Karpas-422 (cell line): Measurements from ENCODE around the gene RARRES1. TPM values are rescaled to one million over a fixed set of nuclear protein-coding genes. Genes with fewer than 3 reads are reported as not detected.

Experiments used
- DNase-seq: peaks from one replicate; pipeline ENCODE4 v3.0.0-alpha.2; 2015
- H2AFZ ChIP-seq: fragments of 200-600 bp; sonication (generic); 2 replicates; pipeline ENCODE4 v1.6.1; 2014; ENCODE audit warnings: antibody characterized with exemption, low read length, mixed read lengths
- H3K27ac ChIP-seq: fragments of 200-600 bp; sonication (generic); 2 replicates; pipeline ENCODE4 v1.5.1; 2014; ENCODE audit warnings: mild to moderate bottlenecking, low read length, moderate library complexity
- H3K27me3 ChIP-seq: fragments of 200-600 bp; sonication (generic); 2 replicates; pipeline ENCODE4 v1.6.1; 2014; ENCODE audit warnings: low read length, mixed read lengths
- H3K36me3 ChIP-seq: fragments of 200-600 bp; sonication (generic); 2 replicates; pipeline ENCODE4 v1.6.1; 2014; ENCODE audit warnings: low read length, mixed read lengths; ENCODE audit not compliant: insufficient read depth
- H3K4me1 ChIP-seq: fragments of 200-600 bp; sonication (generic); 2 replicates; pipeline ENCODE4 v1.6.1; 2014; ENCODE audit warnings: mild to moderate bottlenecking, low read length, mixed read lengths
- H3K4me2 ChIP-seq: fragments of 200-600 bp; sonication (generic); 2 replicates; pipeline ENCODE4 v1.6.1; 2014; ENCODE audit warnings: low read length, low read depth, mild to moderate bottlenecking; ENCODE audit not compliant: poor library complexity, severe bottlenecking
- H3K4me3 ChIP-seq: fragments of 200-600 bp; sonication (generic); 2 replicates; pipeline ENCODE4 v1.5.1; 2014; ENCODE audit warnings: mild to moderate bottlenecking, antibody characterized with exemption, low read length, mixed read lengths
- H3K79me2 ChIP-seq: fragments of 200-600 bp; sonication (generic); 2 replicates; pipeline ENCODE4 v1.6.1; 2014; ENCODE audit warnings: mild to moderate bottlenecking, low read length, mixed read lengths
- H3K9ac ChIP-seq: fragments of 200-600 bp; sonication (generic); 2 replicates; pipeline ENCODE4 v1.6.0; 2014; ENCODE audit warnings: low read length
- H3K9me2 ChIP-seq: fragments of 200-600 bp; sonication (generic), shearing (Covaris generic); replicated peaks from 2 replicates; pipeline ENCODE4 v1.6.0; 2014; ENCODE audit warnings: mild to moderate bottlenecking, low read length, moderate library complexity; ENCODE audit not compliant: insufficient read depth
- H3K9me3 ChIP-seq: fragments of 300-700, 200-600 bp; sonication (generic); 2 replicates; pipeline ENCODE4 v1.6.1; 2014; ENCODE audit warnings: low read length, mixed read lengths
- H4K20me1 ChIP-seq: fragments of 200-600 bp; sonication (generic); 2 replicates; pipeline ENCODE4 v1.6.1; 2014; ENCODE audit warnings: mild to moderate bottlenecking, antibody characterized with exemption, low read length, low read depth; ENCODE audit not compliant: insufficient read depth
- total RNA-seq: library from RNA; depleted of rRNA; stranded (reverse); fragments of >200 nt; shearing (Covaris generic); gene quantifications from 2 replicates; pipeline ENCODE4 v1.2.3, GENCODE V29; 2014; ENCODE audit warnings: low replicate concordance

RARRES1 gene
- total RNA-seq, 1 experiment from 2014 or later: not detected

DNA sequence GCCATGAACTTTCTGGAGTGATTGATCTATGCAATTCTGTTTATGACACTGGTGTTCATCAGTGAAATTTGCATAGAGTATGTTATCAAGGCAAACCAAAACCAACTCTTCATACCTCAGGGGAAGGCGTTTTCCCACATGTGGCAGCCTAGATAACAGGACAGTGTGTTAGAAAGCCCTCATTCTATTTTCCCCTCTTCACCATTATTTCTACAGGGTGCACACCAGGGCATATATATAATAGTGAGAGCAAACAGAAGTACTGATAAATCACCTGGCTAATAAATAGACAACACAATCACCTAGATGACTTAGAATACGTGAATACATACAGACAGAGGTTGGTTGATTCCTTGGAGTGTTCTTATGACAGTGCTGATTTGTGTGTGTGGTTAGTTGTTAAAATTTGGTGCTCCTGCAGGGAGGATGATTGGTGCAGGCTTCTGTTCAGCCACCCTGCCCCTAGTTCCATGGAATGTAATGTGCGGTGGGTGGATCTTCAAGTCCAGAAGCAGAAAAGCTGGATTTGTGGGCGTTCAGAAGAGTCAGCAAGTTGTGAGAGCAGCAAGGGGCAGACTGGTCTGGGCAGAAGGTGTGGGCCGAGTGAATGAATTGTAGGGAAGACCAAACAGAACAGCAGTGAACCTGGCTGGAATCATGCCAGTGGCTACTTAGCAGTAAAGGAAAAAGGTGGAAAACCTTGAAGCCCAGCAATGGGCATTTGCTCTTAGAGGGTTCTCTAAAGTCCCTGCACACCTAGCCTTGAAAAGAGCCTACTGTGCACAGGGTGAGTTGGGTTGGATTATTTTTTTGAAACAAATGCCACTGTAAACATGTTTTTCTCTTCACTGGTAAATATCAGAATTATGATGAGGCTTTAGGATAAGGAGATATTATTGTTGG is 11.7 kb upstream of the RARRES1 start:
- Histone ChIP-seq H3K4me3 (no peak overlapping the region), H3K9me2 (no peaks in the 10 kb centered on the region), H3K36me3 (0 out of 2 replicates have a peak, but pooled peaks cover 6% of the 10 kb centered on the region), H3K9ac (no peak overlapping the region), H3K27me3 (no peaks in the 10 kb centered on the region), H3K27ac (no peak overlapping the region), H3K9me3 (no peaks in the 10 kb centered on the region), H2AFZ (no peak overlapping the region), H3K4me1 (peaks cover 37% of the 10 kb centered on the region), H4K20me1 (no peaks in the 10 kb centered on the region), H3K79me2 (no peaks in the 10 kb centered on the region), H3K4me2 (no peak overlapping the region)
- no peak for DNase-seq

GRCh38 chr3:158742871-158743663 is 10.8 kb upstream of the RARRES1 start:
- H3K4me1 ChIP-seq: peaks cover 35% of the 10 kb centered on the region
- no peak overlapping the region for H3K27ac ChIP-seq
- no peak overlapping the region for H3K9ac ChIP-seq
- H3K79me2 ChIP-seq: no peaks in the 10 kb centered on the region
- no peaks in the 10 kb centered on the region for H3K9me2 ChIP-seq
- 0 out of 2 replicates have a peak, but pooled peaks cover 6% of the 10 kb centered on the region for H3K36me3 ChIP-seq
- H4K20me1 ChIP-seq: no peaks in the 10 kb centered on the region
- H3K9me3 ChIP-seq: no peaks in the 10 kb centered on the region
- no peaks in the 10 kb centered on the region for H3K27me3 ChIP-seq
- H3K4me3 ChIP-seq: no peak overlapping the region
- no peak overlapping the region for H2AFZ ChIP-seq
- no peak overlapping the region for H3K4me2 ChIP-seq
- no peak for DNase-seq

DNA sequence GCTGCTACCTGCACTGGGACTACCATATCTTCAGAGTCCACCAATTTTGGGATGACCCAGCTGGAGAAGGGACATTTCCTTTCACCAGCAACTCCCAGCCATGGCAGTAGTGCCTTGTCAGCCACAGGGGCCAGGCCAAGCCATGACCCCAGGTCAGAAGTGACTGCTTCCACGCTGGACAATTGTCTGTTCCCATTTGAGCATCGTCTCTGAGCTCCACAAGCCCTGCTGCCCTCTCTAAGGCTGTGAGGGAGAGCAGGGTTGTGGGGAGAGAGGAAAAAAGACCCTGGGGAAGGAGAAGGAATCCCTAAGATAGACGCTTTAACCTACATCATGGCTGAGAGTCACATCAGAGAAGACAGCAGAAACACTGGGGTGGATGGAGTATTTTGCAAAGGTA is 7.4 kb upstream of the RARRES1 start:
- Histone ChIP-seq H3K4me3 (no peak overlapping the region), H2AFZ (no peak overlapping the region), H3K27me3 (no peaks in the 10 kb centered on the region), H3K36me3 (peaks cover 6% of the 10 kb centered on the region; the same call in 1 of the 2 replicates), H4K20me1 (no peaks in the 10 kb centered on the region), H3K9me3 (peaks cover 3% of the 10 kb centered on the region; the same call in 1 of the 2 replicates), H3K4me2 (no peak overlapping the region), H3K9ac (no peak overlapping the region), H3K27ac (no peak overlapping the region), H3K4me1 (peaks cover 9% of the 10 kb centered on the region), H3K79me2 (no peaks in the 10 kb centered on the region), H3K9me2 (no peaks in the 10 kb centered on the region)
- no peak for DNase-seq

- no peak overlapping the region for H3K4me3 ChIP-seq
- no peak for DNase-seq
- peaks cover 9% of the 10 kb centered on the region for H3K4me1 ChIP-seq
- H3K36me3 ChIP-seq: peaks cover 6% of the 10 kb centered on the region; the same call in 1 of the 2 replicates
- H3K9ac ChIP-seq: no peak overlapping the region
- H4K20me1 ChIP-seq: no peaks in the 10 kb centered on the region
- no peaks in the 10 kb centered on the region for H3K27me3 ChIP-seq
- no peaks in the 10 kb centered on the region for H3K9me2 ChIP-seq
- H3K79me2 ChIP-seq: no peaks in the 10 kb centered on the region
- no peak overlapping the region for H3K4me2 ChIP-seq
- peaks cover 3% of the 10 kb centered on the region; the same call in 1 of the 2 replicates for H3K9me3 ChIP-seq
- no peak overlapping the region for H3K27ac ChIP-seq
- no peak overlapping the region for H2AFZ ChIP-seq
Measured at GRCh38 chr3:158739078-158739477, 6.8 kb upstream of the RARRES1 start.

DNA sequence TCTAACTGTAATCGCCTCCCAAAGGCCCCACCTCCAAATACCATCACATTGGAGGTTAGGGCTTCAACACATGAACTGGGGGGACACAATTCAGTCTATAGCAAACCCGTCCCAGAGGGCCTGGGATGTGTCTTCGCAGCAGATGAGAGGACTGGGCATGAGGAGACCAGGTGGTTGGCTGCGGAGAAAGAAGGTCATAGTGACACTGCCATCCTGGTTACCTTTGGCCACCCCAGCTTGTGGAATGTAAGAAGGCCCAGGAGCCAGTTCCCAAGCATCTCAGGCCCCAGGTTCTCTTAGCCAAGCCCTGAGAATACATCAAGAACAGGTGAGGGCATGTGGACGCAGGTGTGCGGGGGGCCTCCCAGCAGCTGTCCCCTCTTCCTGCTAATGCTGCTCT is 6.4 kb upstream of the RARRES1 start:
- DNase-seq: no peak
- Histone ChIP-seq H3K36me3 (peaks cover 6% of the 10 kb centered on the region; the same call in 1 of the 2 replicates), H3K4me1 (peaks cover 9% of the 10 kb centered on the region), H4K20me1 (no peaks in the 10 kb centered on the region), H3K27me3 (no peaks in the 10 kb centered on the region), H3K9me3 (peaks cover 3% of the 10 kb centered on the region; the same call in 1 of the 2 replicates), H3K79me2 (no peaks in the 10 kb centered on the region), H3K4me3 (no peak overlapping the region), H3K27ac (no peak overlapping the region), H3K9ac (no peak overlapping the region), H3K9me2 (no peaks in the 10 kb centered on the region), H2AFZ (no peak overlapping the region), H3K4me2 (no peak overlapping the region)

DNA sequence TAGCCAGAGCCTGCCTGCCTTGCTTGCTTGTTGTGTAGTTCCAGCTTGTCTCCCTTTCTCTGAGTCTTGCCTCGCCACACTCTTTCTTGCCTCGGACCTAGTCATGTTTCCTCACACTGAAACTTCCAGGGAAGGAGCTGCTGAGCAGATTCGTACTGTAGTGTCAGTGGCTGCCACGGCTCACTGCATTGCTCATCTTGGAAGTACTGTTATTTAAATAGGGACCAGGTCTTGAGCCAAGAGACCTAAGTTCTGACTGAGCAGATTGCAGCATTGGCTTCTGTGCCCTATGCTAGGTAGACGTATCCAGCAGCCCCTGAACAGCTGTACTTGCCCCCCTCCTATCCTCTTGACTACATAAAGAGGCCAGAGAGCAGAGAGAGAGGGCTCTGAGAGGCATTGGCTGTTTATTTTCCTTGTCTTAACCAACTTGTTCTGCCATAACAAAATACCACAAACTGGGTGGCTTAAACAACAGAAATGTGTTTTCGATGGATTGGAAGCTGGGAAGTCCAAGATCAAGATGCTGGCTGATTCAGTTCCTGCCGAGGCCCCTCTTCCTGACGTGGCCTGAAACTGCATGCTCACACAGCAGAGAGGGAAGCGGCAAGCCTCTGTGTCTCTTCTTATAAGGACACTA is 5.8 kb upstream of the RARRES1 start:
- Histone ChIP-seq H3K9me2 (no peaks in the 10 kb centered on the region), H3K9ac (no peak overlapping the region), H4K20me1 (no peaks in the 10 kb centered on the region), H3K27ac (no peak overlapping the region), H3K9me3 (peaks cover 3% of the 10 kb centered on the region; the same call in 1 of the 2 replicates), H3K79me2 (no peaks in the 10 kb centered on the region), H3K36me3 (peaks cover 5% of the 10 kb centered on the region; the same call in 1 of the 2 replicates), H3K4me3 (no peak overlapping the region), H3K27me3 (no peaks in the 10 kb centered on the region), H3K4me1 (peaks cover 5% of the 10 kb centered on the region), H2AFZ (no peak overlapping the region), H3K4me2 (no peak overlapping the region)
- no peak for DNase-seq

DNA sequence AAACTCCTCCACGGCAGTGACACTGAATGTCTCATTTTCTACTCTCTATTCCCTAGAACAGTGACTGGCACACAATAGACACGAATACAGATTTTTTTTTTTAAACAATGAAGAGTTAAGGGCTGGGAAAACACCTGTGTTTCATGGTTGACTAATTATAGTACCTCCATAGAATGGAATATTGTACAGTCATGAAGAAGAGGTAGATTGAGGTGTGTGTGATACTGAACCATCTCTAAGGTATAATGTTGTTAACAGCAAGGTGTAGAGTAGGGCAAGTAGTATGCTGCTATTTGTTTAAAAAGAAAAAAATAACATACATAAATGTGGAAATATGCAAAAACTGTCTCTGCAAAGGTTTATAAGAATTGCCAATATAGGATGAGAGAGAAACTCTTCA is 5.2 kb upstream of the RARRES1 start:
- H3K4me3 ChIP-seq: no peak overlapping the region

More for the DNA sequence above, 5.2 kb upstream of the RARRES1 start:
- Histone ChIP-seq H4K20me1 (no peaks in the 10 kb centered on the region), H3K36me3 (no peaks in the 10 kb centered on the region; the same call in 1 of the 2 replicates), H2AFZ (no peak overlapping the region), H3K27ac (no peak overlapping the region), H3K4me1 (no peaks in the 10 kb centered on the region), H3K9me3 (peaks cover 3% of the 10 kb centered on the region; the same call in 1 of the 2 replicates), H3K9me2 (no peaks in the 10 kb centered on the region), H3K9ac (no peak overlapping the region), H3K4me2 (no peak overlapping the region), H3K79me2 (no peaks in the 10 kb centered on the region), H3K27me3 (no peaks in the 10 kb centered on the region)
- no peak for DNase-seq
